ENCODE measurements around the gene BRD4. TPM values are rescaled to one million over a fixed set of nuclear protein-coding genes. Genes with fewer than 3 reads are reported as not detected.

Gene BRD4
- total and polyA plus RNA-seq, 10 of the 15 experiments (the other 5 are each of a cell fraction or from before 2014, with no cell fraction given), result 5.3 to 84.4 (median 11.8) TPM

DNA sequence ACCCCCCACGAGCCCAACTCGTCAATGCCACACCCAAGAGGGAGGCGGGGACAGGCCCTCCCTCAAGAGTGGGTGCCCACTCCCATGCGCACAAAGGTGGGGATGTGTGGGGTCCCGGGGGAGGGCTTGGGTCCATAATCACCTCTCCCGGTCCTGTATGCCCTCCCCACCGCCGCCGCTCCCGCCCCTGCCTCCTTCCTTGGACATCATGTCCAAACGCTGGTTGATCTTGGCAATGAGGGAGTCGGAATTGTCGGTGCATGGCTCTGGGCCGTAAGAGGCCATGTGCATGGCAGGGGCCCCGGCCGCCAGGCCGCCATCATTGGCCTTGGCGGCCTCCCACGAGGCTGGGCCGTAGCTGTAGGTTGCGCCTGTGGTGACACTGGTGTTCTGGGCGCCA is 41.3 kb upstream of the BRD4 start:
- Histone ChIP-seq H3K27ac (ENCODE audit: control insufficient read depth, insufficient read depth) (no peak overlapping the region), H3K9ac (ENCODE audit: control insufficient read depth, insufficient read depth, low read length) (no peak overlapping the region), H3K79me2 (ENCODE audit: control insufficient read depth, insufficient read depth, low read length) (peaks cover 50% of the 10 kb centered on the region), H2AFZ (ENCODE audit: control insufficient read depth, low read depth, low read length) (no peak overlapping the region), H4K20me1 (ENCODE audit: control insufficient read depth, insufficient read depth) (0 out of 2 replicates have a peak, but pooled peaks cover 5% of the 10 kb centered on the region), H3K4me1 (ENCODE audit: control insufficient read depth, insufficient read depth, low read length) (0 out of 2 replicates have a peak, but pooled peaks cover 2% of the 10 kb centered on the region), H3K4me2 (ENCODE audit: control insufficient read depth, insufficient read depth) (no peak overlapping the region), H3K27me3 (replicated peaks in 1 of 2; ENCODE audit: control insufficient read depth in 2 of 2, insufficient read depth in 2 of 2, low read length in 1 of 2) (no peaks in the 10 kb centered on the region), H3K9me3 (replicated peaks; ENCODE audit: control insufficient read depth, insufficient read depth, low read length) (no peaks in the 10 kb centered on the region), H3K4me3 (no peak overlapping the region), H3K36me3 (ENCODE audit: control insufficient read depth in 2 of 2, insufficient read depth in 2 of 2, low read length in 1 of 2) (peaks cover 9 to 44% of the 10 kb centered on the region in 2 experiments; a peak in 3 of 4 replicates)
- ChIA-PET CTCF (no interaction called here), SMC1A (ENCODE audit: uncharacterized antibody, unreplicated experiment) (no interaction called here), POLR2A (no interaction called here), RAD21 (ENCODE audit: unreplicated experiment) (no interaction called here)
- DNase-seq (ENCODE audit: low read depth, low spot score), result no peak
- FAIRE-seq, result no peak
- intact Hi-C loops (cut with micrococcal nuclease; ENCODE audit: unreplicated experiment) (no loop called here), in situ Hi-C loops (cut with MboI) (no loop called here)
- 88% methylated on average over 20 of the region's 22 CpGs for WGBS (ENCODE audit: insufficient coverage, insufficient replicate concordance, low lambda C conversion rate, missing lambda C conversion rate)
- BruUV-seq (replicated peaks), result no TSS peak
- no peak for ATAC-seq
- no peak for TF ChIP-seq ZBTB40 (IDR thresholded peaks at IDR 0.05; ENCODE audit: borderline replicate concordance)
- TF ChIP-seq ASH2L (IDR thresholded peaks at IDR 0.05; ENCODE audit: borderline replicate concordance, low read depth), result no peak
- TF ChIP-seq POLR2AphosphoS5 (IDR thresholded peaks at IDR 0.05; ENCODE audit: low read length), result no peak
- TF ChIP-seq STAT3 (IDR thresholded peaks at IDR 0.05; ENCODE audit: low read depth, low read length), result no peak
- TF ChIP-seq GABPA (IDR thresholded peaks at IDR 0.05; ENCODE audit: low read depth), result no peak
- TF ChIP-seq MTA3 (IDR thresholded peaks at IDR 0.05; ENCODE audit: borderline replicate concordance, low read length), result no peak
- TF ChIP-seq PKNOX1 (IDR thresholded peaks at IDR 0.05), result no peak
- TF ChIP-seq CHD1 (IDR thresholded peaks at IDR 0.05; ENCODE audit: low read depth, low read length), result no peak
- no peak for TF ChIP-seq REST (IDR thresholded peaks at IDR 0.05; ENCODE audit: low read depth, low read length)
- TF ChIP-seq, protein P1, sequence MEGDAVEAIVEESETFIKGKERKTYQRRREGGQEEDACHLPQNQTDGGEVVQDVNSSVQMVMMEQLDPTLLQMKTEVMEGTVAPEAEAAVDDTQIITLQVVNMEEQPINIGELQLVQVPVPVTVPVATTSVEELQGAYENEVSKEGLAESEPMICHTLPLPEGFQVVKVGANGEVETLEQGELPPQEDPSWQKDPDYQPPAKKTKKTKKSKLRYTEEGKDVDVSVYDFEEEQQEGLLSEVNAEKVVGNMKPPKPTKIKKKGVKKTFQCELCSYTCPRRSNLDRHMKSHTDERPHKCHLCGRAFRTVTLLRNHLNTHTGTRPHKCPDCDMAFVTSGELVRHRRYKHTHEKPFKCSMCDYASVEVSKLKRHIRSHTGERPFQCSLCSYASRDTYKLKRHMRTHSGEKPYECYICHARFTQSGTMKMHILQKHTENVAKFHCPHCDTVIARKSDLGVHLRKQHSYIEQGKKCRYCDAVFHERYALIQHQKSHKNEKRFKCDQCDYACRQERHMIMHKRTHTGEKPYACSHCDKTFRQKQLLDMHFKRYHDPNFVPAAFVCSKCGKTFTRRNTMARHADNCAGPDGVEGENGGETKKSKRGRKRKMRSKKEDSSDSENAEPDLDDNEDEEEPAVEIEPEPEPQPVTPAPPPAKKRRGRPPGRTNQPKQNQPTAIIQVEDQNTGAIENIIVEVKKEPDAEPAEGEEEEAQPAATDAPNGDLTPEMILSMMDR (IDR thresholded peaks at IDR 0.05 in 2 of 3, conservative IDR thresholded peaks at IDR 0.05 in 1 of 3; ENCODE audit: control insufficient read depth in 2 of 3, extremely low read depth in 1 of 3, insufficient read depth in 1 of 3, low read depth in 3 of 3, low read length in 3 of 3), result no peak
- no peak for TF ChIP-seq RELA (IDR thresholded peaks at IDR 0.05; ENCODE audit: borderline replicate concordance, partially characterized antibody)
- no peak for TF ChIP-seq POU2F2 (IDR thresholded peaks at IDR 0.05; ENCODE audit: borderline replicate concordance, low read depth, low read length)
